ENCODE results near the gene NR0B2. TPM values are rescaled to one million over a fixed set of nuclear protein-coding genes. Genes with fewer than 3 reads are reported as not detected.
A peak's percentile ranks its signal among the peaks of the same experiment; 100 is the strongest.

Gene NR0B2
- total and polyA plus RNA-seq, 2 of the 13 experiments (the other 11 are each of a cell fraction or from before 2014, with no cell fraction given), result 72.5 to 133 TPM

DNA sequence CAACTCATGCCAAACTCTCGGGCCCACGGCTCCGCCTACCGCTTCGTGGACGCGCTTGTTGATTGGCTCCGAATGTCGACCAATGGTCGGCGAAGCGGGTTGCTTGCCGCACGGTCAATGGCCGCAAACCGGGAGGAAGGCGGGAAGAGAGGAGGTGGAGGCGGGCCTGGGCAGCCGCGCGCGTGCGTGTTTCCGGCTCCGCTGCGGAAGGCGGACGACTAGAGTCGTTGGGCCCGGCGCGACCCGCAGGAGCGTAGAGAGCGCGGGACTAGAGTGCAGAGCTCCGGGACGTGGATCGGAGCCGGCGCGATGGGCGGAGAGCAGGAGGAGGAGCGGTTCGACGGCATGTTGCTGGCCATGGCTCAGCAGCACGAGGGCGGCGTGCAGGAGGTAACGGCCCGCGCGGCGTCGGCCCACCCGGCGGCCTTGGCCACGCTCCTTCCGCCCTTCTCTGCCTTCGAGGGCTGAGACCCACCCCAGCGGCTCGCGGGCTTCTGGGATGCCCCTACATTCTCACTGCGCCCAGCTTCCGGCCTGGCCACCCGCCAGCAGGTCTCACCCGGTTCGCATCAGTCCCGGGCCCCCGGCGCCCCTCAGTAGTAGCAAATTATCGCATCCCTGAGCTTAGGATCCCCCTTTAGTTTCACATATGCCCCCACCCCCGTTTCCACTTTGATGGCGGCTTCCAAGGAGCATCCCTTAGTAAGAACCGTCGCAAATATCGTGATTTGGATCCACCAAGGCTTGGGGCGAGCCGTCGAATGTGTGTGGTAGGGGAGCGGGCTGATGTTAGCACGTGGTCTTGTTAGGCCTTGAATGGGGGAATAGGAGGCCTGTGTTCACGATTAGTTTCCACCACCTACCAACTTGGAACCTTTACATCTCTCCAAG is 8.0 kb upstream of the NR0B2 start, which contains the start of gene NUDC (continued):
- TF ChIP-seq, protein P1, sequence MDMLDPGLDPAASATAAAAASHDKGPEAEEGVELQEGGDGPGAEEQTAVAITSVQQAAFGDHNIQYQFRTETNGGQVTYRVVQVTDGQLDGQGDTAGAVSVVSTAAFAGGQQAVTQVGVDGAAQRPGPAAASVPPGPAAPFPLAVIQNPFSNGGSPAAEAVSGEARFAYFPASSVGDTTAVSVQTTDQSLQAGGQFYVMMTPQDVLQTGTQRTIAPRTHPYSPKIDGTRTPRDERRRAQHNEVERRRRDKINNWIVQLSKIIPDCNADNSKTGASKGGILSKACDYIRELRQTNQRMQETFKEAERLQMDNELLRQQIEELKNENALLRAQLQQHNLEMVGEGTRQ (IDR thresholded peaks at IDR 0.05; ENCODE audit: low read depth, low read length), result no peak
- TF ChIP-seq, protein P1 (CRISPR knock-in tag; IDR thresholded peaks at IDR 0.05; ENCODE audit: borderline replicate concordance), result no peak
- 0 out of 2 replicates have a peak, but pooled peaks have one; percentile 21 for TF ChIP-seq RFX5 (IDR thresholded peaks at IDR 0.05; ENCODE audit: low read depth, low read length)
- TF ChIP-seq TEAD3 (CRISPR knock-in tag; optimal IDR thresholded peaks at IDR 0.05; ENCODE audit: borderline replicate concordance), result peak; percentile 14
- TF ChIP-seq MEIS1 (CRISPR knock-in tag; IDR thresholded peaks at IDR 0.05; ENCODE audit: borderline replicate concordance), result peak; percentile 14; the same call in 1 of the 2 replicates
- no peak for TF ChIP-seq TCF7L2 (IDR thresholded peaks at IDR 0.05; ENCODE audit: low read depth, low read length)
- peak; percentile 95 for TF ChIP-seq ZNF546 (CRISPR knock-in tag; conservative IDR thresholded peaks at IDR 0.05)
- peak; percentile 68; the same call in 1 of the 2 replicates for TF ChIP-seq EED (CRISPR knock-in tag; IDR thresholded peaks at IDR 0.05)
- 0 out of 2 replicates have a peak, but pooled peaks have one; percentile 86 for TF ChIP-seq ZNF251 (CRISPR knock-in tag; IDR thresholded peaks at IDR 0.05)
- TF ChIP-seq ZNF761 (CRISPR knock-in tag; conservative IDR thresholded peaks at IDR 0.05), result 0 out of 2 replicates have a peak, but pooled peaks have one; percentile 63
- TF ChIP-seq ZKSCAN1 (IDR thresholded peaks at IDR 0.05; ENCODE audit: low read length), result no peak
- TF ChIP-seq ZNF558 (CRISPR knock-in tag; IDR thresholded peaks at IDR 0.05; ENCODE audit: borderline replicate concordance), result peak; percentile 93; the same call in 1 of the 2 replicates
- TF ChIP-seq ZNF280D (CRISPR knock-in tag; IDR thresholded peaks at IDR 0.05), result no peak
- TF ChIP-seq ZKSCAN5 (CRISPR knock-in tag; IDR thresholded peaks at IDR 0.05), result 0 out of 2 replicates have a peak, but pooled peaks have one; percentile 44
- TF ChIP-seq TSC22D2 (CRISPR knock-in tag; IDR thresholded peaks at IDR 0.05; ENCODE audit: borderline replicate concordance), result no peak; the same call in 1 of the 2 replicates
- no peak for TF ChIP-seq ZNF569 (CRISPR knock-in tag; IDR thresholded peaks at IDR 0.05; ENCODE audit: borderline replicate concordance)
- TF ChIP-seq MTF1 (CRISPR knock-in tag; IDR thresholded peaks at IDR 0.05), result no peak
- no peak for TF ChIP-seq SCMH1 (CRISPR knock-in tag; IDR thresholded peaks at IDR 0.05; ENCODE audit: borderline replicate concordance)
- no peak for TF ChIP-seq ZNF652 (CRISPR knock-in tag; IDR thresholded peaks at IDR 0.05; ENCODE audit: borderline replicate concordance, low read depth)
- TF ChIP-seq TOE1 (CRISPR knock-in tag; IDR thresholded peaks at IDR 0.05), result no peak
- TF ChIP-seq MXD1 (CRISPR knock-in tag; IDR thresholded peaks at IDR 0.05), result peak; percentile 94
- peak; percentile 61 for TF ChIP-seq ZMYM2 (CRISPR knock-in tag; IDR thresholded peaks at IDR 0.05)
- no peak for TF ChIP-seq MYNN (CRISPR knock-in tag; IDR thresholded peaks at IDR 0.05; ENCODE audit: low read depth)
- TF ChIP-seq JDP2 (CRISPR knock-in tag; IDR thresholded peaks at IDR 0.05; ENCODE audit: borderline replicate concordance), result no peak
- TF ChIP-seq ZNF205 (CRISPR knock-in tag; IDR thresholded peaks at IDR 0.05), result peak; percentile 10; the same call in 1 of the 2 replicates
- no peak for TF ChIP-seq ARNT (IDR thresholded peaks at IDR 0.05)

All from HepG2 (cell line).